ENCODE measurements around the gene P2RY2.

DNA sequence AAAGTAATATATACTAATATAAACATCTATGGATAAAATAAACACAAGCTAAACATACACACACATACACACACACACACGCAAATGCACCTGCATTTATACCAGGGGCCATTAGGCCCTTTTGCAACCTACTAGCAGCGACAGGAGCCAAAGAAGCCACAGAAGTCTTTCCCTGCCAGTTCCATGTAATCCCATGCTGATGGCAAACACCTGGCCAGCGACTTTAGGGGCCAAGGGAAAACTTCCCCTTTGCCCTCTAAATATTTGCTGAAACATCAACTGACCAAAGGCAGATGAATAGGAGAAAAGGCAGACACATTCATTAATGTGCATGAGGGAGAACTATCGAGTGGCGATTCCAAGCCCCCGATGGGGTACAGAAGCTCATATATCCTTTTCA lies 14.8 kb upstream of the P2RY2 start:
- TF ChIP-seq GATA3 (IDR thresholded peaks at IDR 0.05; ENCODE audit: low read depth, low read length) = no peak
- TF ChIP-seq GATA2 (IDR thresholded peaks at IDR 0.05; ENCODE audit: low read depth, low read length) = no peak
